Measurements from ENCODE around the gene FAM90A26. TPM values are rescaled to one million over a fixed set of nuclear protein-coding genes. Genes with fewer than 3 reads are reported as not detected.

The FAM90A26 gene
- not detected in 2 replicates for total RNA-seq

GRCh38 chr4:9169791-9170459 lies at the start of gene FAM90A26:
FAM90A26 (plus strand) TSS chr4:9170409; CDS start chr4:9173173, 2,764 bp downstream.

GRCh38 chr4:9210357-9210756 lies 40.1 kb downstream of the FAM90A26 start, which contains the start of gene USP17L10:
USP17L10 (plus strand) TSS chr4:9210657; CDS start chr4:9210657, 0 bp downstream.

GRCh38 chr4:9215105-9215504 lies 44.9 kb downstream of the FAM90A26 start, which contains the start of gene USP17L11:
USP17L11 (plus strand) TSS chr4:9215405; CDS start chr4:9215405, 0 bp downstream.

GRCh38 chr4:9219852-9220251 lies 49.6 kb downstream of the FAM90A26 start, which contains the start of gene USP17L12:
USP17L12 (plus strand) TSS chr4:9220152; CDS start chr4:9220152, 0 bp downstream.

GRCh38 chr4:9224596-9224995 lies 54.4 kb downstream of the FAM90A26 start, which contains the start of gene USP17L13:
USP17L13 (plus strand) TSS chr4:9224896; CDS start chr4:9224896, 0 bp downstream.

Other genes starting within 250 kb of the FAM90A26 start
- gene USP17L10, start 40.2 kb downstream of the FAM90A26 start, total RNA-seq, result not detected in 2 replicates
- gene USP17L11, start 45.0 kb downstream of the FAM90A26 start, total RNA-seq, result not detected in 2 replicates
- gene USP17L12, start 49.7 kb downstream of the FAM90A26 start, total RNA-seq, result not detected in 2 replicates
- gene USP17L13, start 54.5 kb downstream of the FAM90A26 start, total RNA-seq, result not detected in 2 replicates
- gene USP17L15, start 64.0 kb downstream of the FAM90A26 start, total RNA-seq, result not detected in 2 replicates
- gene USP17L17, start 73.5 kb downstream of the FAM90A26 start, total RNA-seq, result not detected in 2 replicates
- not detected in 2 replicates for gene USP17L18, start 78.2 kb downstream of the FAM90A26 start, total RNA-seq
- not detected in 2 replicates for gene USP17L19, start 83.0 kb downstream of the FAM90A26 start, total RNA-seq
- not detected in 2 replicates for gene USP17L20, start 87.7 kb downstream of the FAM90A26 start, total RNA-seq
- gene USP17L21, start 92.5 kb downstream of the FAM90A26 start, total RNA-seq, result not detected in 2 replicates
- gene USP17L22, start 97.2 kb downstream of the FAM90A26 start, total RNA-seq, result not detected in 2 replicates
- not detected in 2 replicates for gene USP17L24, start 154.8 kb downstream of the FAM90A26 start, total RNA-seq
- gene USP17L25, start 159.5 kb downstream of the FAM90A26 start, total RNA-seq, result not detected in 2 replicates
- not detected in 2 replicates for gene USP17L26, start 164.2 kb downstream of the FAM90A26 start, total RNA-seq
- not detected in 2 replicates for gene USP17L5, start 169.0 kb downstream of the FAM90A26 start, total RNA-seq
- gene USP17L27, start 173.7 kb downstream of the FAM90A26 start, total RNA-seq, result not detected in 2 replicates
- not detected in 2 replicates for gene USP17L28, start 178.5 kb downstream of the FAM90A26 start, total RNA-seq
- not detected in 2 replicates for gene USP17L29, start 183.2 kb downstream of the FAM90A26 start, total RNA-seq
- gene USP17L30, start 192.7 kb downstream of the FAM90A26 start, total RNA-seq, result not detected in 2 replicates

Measured in pericardium fibroblast (primary cell).